Activated CD4-positive, alpha-beta T cell treated with anti-CD3 and anti-CD28 coated beads for 48 hours (primary cell): ENCODE results near the gene DPF3.

Experiments
- DNase-seq: peaks from one replicate; pipeline ENCODE4 v3.0.0-alpha.2; 2020

The DPF3 gene

GRCh38 chr14:72634691-72635616 lies 258.9 kb downstream of the DPF3 start:
- no peak for DNase-seq

- no peak for DNase-seq
Observed at GRCh38 chr14:72633551-72633950, 260.4 kb downstream of the DPF3 start.

GRCh38 chr14:72632727-72633126 lies 261.2 kb downstream of the DPF3 start:
- DNase-seq: no peak

GRCh38 chr14:72631401-72631800 lies 262.5 kb downstream of the DPF3 start:
- DNase-seq: no peak

- DNase-seq: no peak
Observed at GRCh38 chr14:72630374-72630773, 263.5 kb downstream of the DPF3 start.

GRCh38 chr14:72629534-72629933 lies 264.4 kb downstream of the DPF3 start:
- DNase-seq: no peak

- DNase-seq: no peak
Observed at GRCh38 chr14:72625689-72626088, 268.2 kb downstream of the DPF3 start.

GRCh38 chr14:72621387-72622065 lies 272.4 kb downstream of the DPF3 start:
- no peak for DNase-seq

GRCh38 chr14:72619881-72620280 lies 274.0 kb downstream of the DPF3 start:
- no peak for DNase-seq

- DNase-seq: no peak
Observed at GRCh38 chr14:72619111-72619571, 274.8 kb downstream of the DPF3 start.

GRCh38 chr14:72618424-72618823 lies 275.5 kb downstream of the DPF3 start:
- DNase-seq: no peak

- no peak for DNase-seq
Observed at GRCh38 chr14:72617391-72618031, 276.4 kb downstream of the DPF3 start.

- no peak for DNase-seq
Observed at GRCh38 chr14:72616811-72617210, 277.1 kb downstream of the DPF3 start.

GRCh38 chr14:72616294-72616693 lies 277.6 kb downstream of the DPF3 start:
- DNase-seq: no peak

GRCh38 chr14:72615451-72616121 lies 278.3 kb downstream of the DPF3 start:
- DNase-seq: no peak

- no peak for DNase-seq
Observed at GRCh38 chr14:72614891-72615415, 278.9 kb downstream of the DPF3 start.

GRCh38 chr14:72614365-72614764 lies 279.5 kb downstream of the DPF3 start:
- DNase-seq: no peak

GRCh38 chr14:72613975-72614319 lies 280.0 kb downstream of the DPF3 start:
- DNase-seq: no peak

- DNase-seq: no peak
Observed at GRCh38 chr14:72613231-72613974, 280.5 kb downstream of the DPF3 start.

GRCh38 chr14:72612041-72612440 lies 281.9 kb downstream of the DPF3 start:
- no peak for DNase-seq

- DNase-seq: no peak
Observed at GRCh38 chr14:72611506-72611905, 282.4 kb downstream of the DPF3 start.

- no peak for DNase-seq
Observed at GRCh38 chr14:72610831-72611200, 283.1 kb downstream of the DPF3 start.
